ENCODE data around the gene SH3GL1. TPM values are rescaled to one million over a fixed set of nuclear protein-coding genes. Genes with fewer than 3 reads are reported as not detected.
A peak's percentile ranks its signal among the peaks of the same experiment; 100 is the strongest.

The SH3GL1 gene
- total and polyA plus RNA-seq, 10 donors, result 26.1 to 77.4 (median 42.1) TPM

GRCh38 chr19:4366666-4367335 lies 33.5 kb downstream of the SH3GL1 start:
- 91 to 95% (median 93%) methylated on average over 15 to 16 of the region's 16 CpGs for WGBS, 5 donors
- peak in 2 of 3 donors; percentile 5 to 50 for TF ChIP-seq POLR2AphosphoS5 (IDR thresholded peaks at IDR 0.05)
- no peak for TF ChIP-seq POLR2A (IDR thresholded peaks at IDR 0.05)
- Histone ChIP-seq H3K9me3 (no peaks in the 10 kb centered on the region), H3K4me1 (peaks cover 42 to 55% (median 44%) of the 10 kb centered on the region in 6 donors), H3K27ac (peak overlapping the region in 4 of 8 donors; percentile 85 to 92 (median 88)), H3K27me3 (replicated peaks in 1 of 7) (no peaks in the 10 kb centered on the region), H3K4me3 (no peak overlapping the region), H3K36me3 (peaks cover 4 to 74% (median 50%) of the 10 kb centered on the region in 6 donors)
- DNase-seq, result peak; percentile 63
- intact Hi-C loops (cut with DNase I; ENCODE audit: low total_unique reads), result no loop called here

- no peaks in the 10 kb centered on the region for H3K9me3 ChIP-seq
- intact Hi-C loops (cut with DNase I; ENCODE audit: low total_unique reads), result no loop called here
- H3K27me3 ChIP-seq (replicated peaks in 1 of 7), result no peaks in the 10 kb centered on the region
- H3K4me1 ChIP-seq, result peaks cover 34 to 49% (median 36%) of the 10 kb centered on the region in 6 donors
- TF ChIP-seq POLR2AphosphoS5 (IDR thresholded peaks at IDR 0.05) (peak in 1 of 3 donors; percentile 6), POLR2A (IDR thresholded peaks at IDR 0.05) (no peak)
- TF ChIP-seq, protein P1, sequence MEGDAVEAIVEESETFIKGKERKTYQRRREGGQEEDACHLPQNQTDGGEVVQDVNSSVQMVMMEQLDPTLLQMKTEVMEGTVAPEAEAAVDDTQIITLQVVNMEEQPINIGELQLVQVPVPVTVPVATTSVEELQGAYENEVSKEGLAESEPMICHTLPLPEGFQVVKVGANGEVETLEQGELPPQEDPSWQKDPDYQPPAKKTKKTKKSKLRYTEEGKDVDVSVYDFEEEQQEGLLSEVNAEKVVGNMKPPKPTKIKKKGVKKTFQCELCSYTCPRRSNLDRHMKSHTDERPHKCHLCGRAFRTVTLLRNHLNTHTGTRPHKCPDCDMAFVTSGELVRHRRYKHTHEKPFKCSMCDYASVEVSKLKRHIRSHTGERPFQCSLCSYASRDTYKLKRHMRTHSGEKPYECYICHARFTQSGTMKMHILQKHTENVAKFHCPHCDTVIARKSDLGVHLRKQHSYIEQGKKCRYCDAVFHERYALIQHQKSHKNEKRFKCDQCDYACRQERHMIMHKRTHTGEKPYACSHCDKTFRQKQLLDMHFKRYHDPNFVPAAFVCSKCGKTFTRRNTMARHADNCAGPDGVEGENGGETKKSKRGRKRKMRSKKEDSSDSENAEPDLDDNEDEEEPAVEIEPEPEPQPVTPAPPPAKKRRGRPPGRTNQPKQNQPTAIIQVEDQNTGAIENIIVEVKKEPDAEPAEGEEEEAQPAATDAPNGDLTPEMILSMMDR (IDR thresholded peaks at IDR 0.05 in 8 of 11, conservative IDR thresholded peaks at IDR 0.05 in 3 of 11), result no peak
- no peak overlapping the region for H3K4me3 ChIP-seq
- H3K27ac ChIP-seq, result peak overlapping the region in 3 of 8 donors; percentile 1 to 92 (median 87)
- peak; percentile 71 for DNase-seq
- 89 to 97% (median 95%) methylated on average over 12 to 19 of the region's 19 CpGs for WGBS, 5 donors
- H3K36me3 ChIP-seq, result peaks cover 4 to 74% (median 58%) of the 10 kb centered on the region in 6 donors
These were observed 34.3 kb downstream of the SH3GL1 start for GRCh38 chr19:4365791-4366665.

GRCh38 chr19:4365341-4365740 lies 35.0 kb downstream of the SH3GL1 start:
- Histone ChIP-seq H3K27ac (peak overlapping the region in 1 of 8 donors; percentile 17), H3K4me1 (peaks cover 27 to 46% (median 29%) of the 10 kb centered on the region in 6 donors), H3K36me3 (peaks cover 4 to 79% (median 65%) of the 10 kb centered on the region in 6 donors), H3K4me3 (no peak overlapping the region), H3K9me3 (no peaks in the 10 kb centered on the region), H3K27me3 (replicated peaks in 1 of 7) (no peaks in the 10 kb centered on the region)
- 88 to 96% (median 93%) methylated on average over 8 to 16 of the region's 16 CpGs for WGBS, 5 donors
- peak; percentile 73 for DNase-seq
- intact Hi-C loops (cut with DNase I; ENCODE audit: low total_unique reads), result no loop called here
- TF ChIP-seq, protein P1 (IDR thresholded peaks at IDR 0.05 in 8 of 11, conservative IDR thresholded peaks at IDR 0.05 in 3 of 11), result no peak
- peak; percentile 3 to 65 (median 37) for TF ChIP-seq POLR2AphosphoS5 (IDR thresholded peaks at IDR 0.05)

DNA sequence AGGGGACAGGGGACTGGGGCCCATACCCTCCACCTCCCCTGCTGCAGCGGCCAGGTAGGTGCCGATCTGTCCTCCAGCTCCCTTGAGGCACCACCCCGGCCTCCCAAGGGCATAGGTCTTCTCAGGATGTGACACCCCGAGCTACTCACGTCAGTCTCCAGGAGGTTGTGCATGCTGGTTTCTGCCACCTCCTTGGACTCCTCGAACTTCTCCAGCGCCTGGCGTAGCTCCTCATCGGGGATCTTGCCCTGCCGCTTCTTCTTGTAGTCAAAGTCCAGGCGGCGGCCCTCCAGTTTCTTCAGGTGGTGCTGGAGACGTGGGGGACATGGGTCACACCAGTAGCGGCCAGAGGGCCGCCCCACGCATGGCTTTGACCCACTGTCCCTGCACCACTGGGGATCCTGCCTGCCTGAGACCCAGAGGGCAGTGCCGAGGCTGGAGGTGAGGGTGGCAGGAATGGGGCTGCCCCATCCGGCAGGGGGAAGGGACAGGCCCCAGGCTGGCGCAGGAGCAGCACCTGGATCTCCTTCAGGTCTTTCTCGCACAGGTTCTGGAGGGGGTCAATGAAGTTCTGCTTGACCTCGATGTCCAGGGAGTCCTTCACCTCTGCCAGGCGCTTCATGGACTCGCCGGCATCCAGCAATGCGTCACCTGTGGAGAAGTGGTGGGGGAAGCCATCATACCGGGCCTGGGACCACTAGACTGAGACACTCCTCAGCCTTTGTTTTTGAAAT lies 36.6 kb downstream of the SH3GL1 start:
- intact Hi-C loops (cut with DNase I; ENCODE audit: low total_unique reads), result no loop called here
- 91 to 96% (median 92%) methylated on average over 16 to 26 of the region's 26 CpGs for WGBS, 5 donors

More for the DNA sequence above, 36.6 kb downstream of the SH3GL1 start:
- Histone ChIP-seq H3K27me3 (replicated peaks in 1 of 7) (no peaks in the 10 kb centered on the region), H3K27ac (no peak overlapping the region), H3K4me3 (no peak overlapping the region), H3K9me3 (no peaks in the 10 kb centered on the region), H3K36me3 (peaks cover 4 to 95% (median 81%) of the 10 kb centered on the region in 6 donors), H3K4me1 (peaks cover 11 to 30% (median 13%) of the 10 kb centered on the region in 6 donors)
- DNase-seq, result peak; percentile 74
- TF ChIP-seq POLR2AphosphoS5 (IDR thresholded peaks at IDR 0.05) (peak in 2 of 3 donors; percentile 12 to 13), POLR2A (IDR thresholded peaks at IDR 0.05) (no peak)

Data from spleen (tissue), 11 donors.